Measurements from ENCODE around the gene STOX2.

DNA sequence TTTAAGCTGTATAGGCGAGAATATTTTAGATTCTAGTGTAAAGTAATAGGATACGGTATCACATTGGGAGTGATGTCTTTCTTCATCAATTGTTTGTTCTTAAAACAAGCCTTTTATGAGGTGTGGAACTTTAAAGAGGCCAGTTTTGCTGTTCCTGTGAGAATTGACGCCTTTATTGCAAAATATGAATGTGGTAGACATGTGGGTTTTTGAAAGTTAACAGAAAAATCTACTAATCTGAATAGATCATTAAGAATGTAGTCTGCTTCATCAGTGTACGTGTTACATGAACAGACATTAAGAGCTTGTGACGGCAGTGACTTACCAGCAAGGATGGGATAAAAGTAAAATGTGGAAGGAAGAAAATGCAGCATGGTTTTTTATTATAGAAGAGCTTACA lies 63.8 kb downstream of the STOX2 start:
- TF ChIP-seq, protein P1, sequence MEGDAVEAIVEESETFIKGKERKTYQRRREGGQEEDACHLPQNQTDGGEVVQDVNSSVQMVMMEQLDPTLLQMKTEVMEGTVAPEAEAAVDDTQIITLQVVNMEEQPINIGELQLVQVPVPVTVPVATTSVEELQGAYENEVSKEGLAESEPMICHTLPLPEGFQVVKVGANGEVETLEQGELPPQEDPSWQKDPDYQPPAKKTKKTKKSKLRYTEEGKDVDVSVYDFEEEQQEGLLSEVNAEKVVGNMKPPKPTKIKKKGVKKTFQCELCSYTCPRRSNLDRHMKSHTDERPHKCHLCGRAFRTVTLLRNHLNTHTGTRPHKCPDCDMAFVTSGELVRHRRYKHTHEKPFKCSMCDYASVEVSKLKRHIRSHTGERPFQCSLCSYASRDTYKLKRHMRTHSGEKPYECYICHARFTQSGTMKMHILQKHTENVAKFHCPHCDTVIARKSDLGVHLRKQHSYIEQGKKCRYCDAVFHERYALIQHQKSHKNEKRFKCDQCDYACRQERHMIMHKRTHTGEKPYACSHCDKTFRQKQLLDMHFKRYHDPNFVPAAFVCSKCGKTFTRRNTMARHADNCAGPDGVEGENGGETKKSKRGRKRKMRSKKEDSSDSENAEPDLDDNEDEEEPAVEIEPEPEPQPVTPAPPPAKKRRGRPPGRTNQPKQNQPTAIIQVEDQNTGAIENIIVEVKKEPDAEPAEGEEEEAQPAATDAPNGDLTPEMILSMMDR (IDR thresholded peaks at IDR 0.05), result no peak
- TF ChIP-seq POLR2A (IDR thresholded peaks at IDR 0.05), result no peak
